Measurements from ENCODE around the gene KCMF1.

Gene KCMF1

GRCh38 chr2:85095094-85095493 lies 124.1 kb downstream of the KCMF1 start:
- Histone ChIP-seq H2BK5ac (ENCODE audit: low read depth, low read length, poor library complexity, severe bottlenecking) (no peak overlapping the region), H3K18ac (ENCODE audit: low read depth in 1 of 2, low read length in 2 of 2) (no peak overlapping the region), H3K14ac (ENCODE audit: low read length in 2 of 2) (no peak overlapping the region), H3K9ac (ENCODE audit: low read length) (no peak overlapping the region), H3K23ac (ENCODE audit: low read length in 2 of 2) (no peak overlapping the region), H2AFZ (ENCODE audit: low read depth, low read length) (no peak overlapping the region), H2BK120ac (ENCODE audit: low read depth, low read length) (no peak overlapping the region), H2BK15ac (ENCODE audit: low read depth, poor library complexity, severe bottlenecking) (no peak overlapping the region), H3K27me3 (ENCODE audit: control insufficient read depth in 1 of 2, insufficient read depth in 1 of 2, low read length in 2 of 2) (peaks cover 8 to 9% of the 10 kb centered on the region in 2 experiments), H4K8ac (ENCODE audit: low read length) (no peak overlapping the region), H2BK12ac (ENCODE audit: low read length in 2 of 2) (no peak overlapping the region), H3K9me3 (ENCODE audit: control insufficient read depth, low read length) (peaks cover 7% of the 10 kb centered on the region), H3K36me3 (ENCODE audit: control insufficient read depth in 1 of 2, insufficient read depth in 2 of 2, low read depth in 1 of 2, low read length in 2 of 2) (no peaks in the 10 kb centered on the region), H3K4me1 (ENCODE audit: control insufficient read depth, insufficient read depth, low read depth, low read length) (no peaks in the 10 kb centered on the region), H3K4me3 (ENCODE audit: insufficient read depth in 1 of 2, low read depth in 1 of 2, low read length in 2 of 2) (no peak overlapping the region), H2AK5ac (ENCODE audit: low read length, severe bottlenecking) (no peak overlapping the region), H3K4ac (ENCODE audit: low read depth in 1 of 2, low read length in 2 of 2) (no peak overlapping the region), H4K91ac (ENCODE audit: low read length) (no peak overlapping the region), H3K27ac (ENCODE audit: low read length, poor library complexity, severe bottlenecking) (no peak overlapping the region), H3K4me2 (ENCODE audit: low read length, poor library complexity, severe bottlenecking) (no peak overlapping the region), H3K79me1 (replicated peaks; ENCODE audit: low read length, poor library complexity, severe bottlenecking) (no peaks in the 10 kb centered on the region)
- 79% methylated on average over 2 of the region's 2 CpGs for WGBS
- DNase-seq: peak; percentile 37

GRCh38 chr2:85096616-85097015 lies 125.7 kb downstream of the KCMF1 start:
- Histone ChIP-seq H3K79me1 (replicated peaks; ENCODE audit: low read length, poor library complexity, severe bottlenecking) (no peaks in the 10 kb centered on the region), H2BK5ac (ENCODE audit: low read depth, low read length, poor library complexity, severe bottlenecking) (no peak overlapping the region), H3K4me3 (ENCODE audit: insufficient read depth in 1 of 2, low read depth in 1 of 2, low read length in 2 of 2) (no peak overlapping the region), H3K27ac (ENCODE audit: low read length, poor library complexity, severe bottlenecking) (no peak overlapping the region), H3K18ac (ENCODE audit: low read depth in 1 of 2, low read length in 2 of 2) (no peak overlapping the region), H4K91ac (ENCODE audit: low read length) (no peak overlapping the region), H2BK120ac (ENCODE audit: low read depth, low read length) (no peak overlapping the region), H3K9me3 (ENCODE audit: control insufficient read depth, low read length) (peaks cover 7% of the 10 kb centered on the region), H3K4ac (ENCODE audit: low read depth in 1 of 2, low read length in 2 of 2) (no peak overlapping the region), H3K4me1 (ENCODE audit: control insufficient read depth, insufficient read depth, low read depth, low read length) (no peaks in the 10 kb centered on the region), H2BK15ac (ENCODE audit: low read depth, poor library complexity, severe bottlenecking) (no peak overlapping the region), H3K4me2 (ENCODE audit: low read length, poor library complexity, severe bottlenecking) (no peak overlapping the region), H3K23ac (ENCODE audit: low read length in 2 of 2) (no peak overlapping the region), H2AFZ (ENCODE audit: low read depth, low read length) (no peak overlapping the region), H3K14ac (ENCODE audit: low read length in 2 of 2) (no peak overlapping the region), H2BK12ac (ENCODE audit: low read length in 2 of 2) (no peak overlapping the region), H4K8ac (ENCODE audit: low read length) (no peak overlapping the region), H3K27me3 (ENCODE audit: control insufficient read depth in 1 of 2, insufficient read depth in 1 of 2, low read length in 2 of 2) (no peaks in the 10 kb centered on the region), H2AK5ac (ENCODE audit: low read length, severe bottlenecking) (no peak overlapping the region), H3K9ac (ENCODE audit: low read length) (no peak overlapping the region), H3K36me3 (ENCODE audit: control insufficient read depth in 1 of 2, insufficient read depth in 2 of 2, low read depth in 1 of 2, low read length in 2 of 2) (no peaks in the 10 kb centered on the region)
- 90% methylated on average over 4 of the region's 6 CpGs for WGBS
- DNase-seq: no peak

- WGBS: no CpG with 5 or more reads among the region's 1 CpG
- Histone ChIP-seq H3K9ac (ENCODE audit: low read length) (no peak overlapping the region), H2BK12ac (ENCODE audit: low read length in 2 of 2) (no peak overlapping the region), H3K27ac (ENCODE audit: low read length, poor library complexity, severe bottlenecking) (no peak overlapping the region), H3K4me3 (ENCODE audit: insufficient read depth in 1 of 2, low read depth in 1 of 2, low read length in 2 of 2) (no peak overlapping the region), H2BK5ac (ENCODE audit: low read depth, low read length, poor library complexity, severe bottlenecking) (no peak overlapping the region), H3K9me3 (ENCODE audit: control insufficient read depth, low read length) (no peaks in the 10 kb centered on the region), H2BK120ac (ENCODE audit: low read depth, low read length) (no peak overlapping the region), H4K8ac (ENCODE audit: low read length) (no peak overlapping the region), H2AK5ac (ENCODE audit: low read length, severe bottlenecking) (no peak overlapping the region), H2BK15ac (ENCODE audit: low read depth, poor library complexity, severe bottlenecking) (no peak overlapping the region), H3K18ac (ENCODE audit: low read depth in 1 of 2, low read length in 2 of 2) (no peak overlapping the region), H3K4ac (ENCODE audit: low read depth in 1 of 2, low read length in 2 of 2) (no peak overlapping the region), H3K23ac (ENCODE audit: low read length in 2 of 2) (no peak overlapping the region), H3K4me1 (ENCODE audit: control insufficient read depth, insufficient read depth, low read depth, low read length) (no peaks in the 10 kb centered on the region), H2AFZ (ENCODE audit: low read depth, low read length) (no peak overlapping the region), H3K79me1 (replicated peaks; ENCODE audit: low read length, poor library complexity, severe bottlenecking) (no peaks in the 10 kb centered on the region), H3K27me3 (ENCODE audit: control insufficient read depth in 1 of 2, insufficient read depth in 1 of 2, low read length in 2 of 2) (no peaks in the 10 kb centered on the region), H3K14ac (ENCODE audit: low read length in 2 of 2) (no peak overlapping the region), H3K36me3 (ENCODE audit: control insufficient read depth in 1 of 2, insufficient read depth in 2 of 2, low read depth in 1 of 2, low read length in 2 of 2) (no peaks in the 10 kb centered on the region), H3K4me2 (ENCODE audit: low read length, poor library complexity, severe bottlenecking) (no peak overlapping the region), H4K91ac (ENCODE audit: low read length) (no peak overlapping the region)
- no peak for DNase-seq
Measured at GRCh38 chr2:85104228-85104627, 133.3 kb downstream of the KCMF1 start.

- Histone ChIP-seq H3K18ac (ENCODE audit: low read depth in 1 of 2, low read length in 2 of 2) (no peak overlapping the region), H2BK15ac (ENCODE audit: low read depth, poor library complexity, severe bottlenecking) (no peak overlapping the region), H3K9me3 (ENCODE audit: control insufficient read depth, low read length) (no peaks in the 10 kb centered on the region), H3K4me3 (ENCODE audit: insufficient read depth in 1 of 2, low read depth in 1 of 2, low read length in 2 of 2) (no peak overlapping the region), H3K23ac (ENCODE audit: low read length in 2 of 2) (no peak overlapping the region), H3K14ac (ENCODE audit: low read length in 2 of 2) (no peak overlapping the region), H2BK5ac (ENCODE audit: low read depth, low read length, poor library complexity, severe bottlenecking) (no peak overlapping the region), H3K27me3 (ENCODE audit: control insufficient read depth in 1 of 2, insufficient read depth in 1 of 2, low read length in 2 of 2) (peaks cover 0 to 4% of the 10 kb centered on the region in 2 experiments), H2AFZ (ENCODE audit: low read depth, low read length) (no peak overlapping the region), H3K79me1 (replicated peaks; ENCODE audit: low read length, poor library complexity, severe bottlenecking) (no peaks in the 10 kb centered on the region), H4K91ac (ENCODE audit: low read length) (no peak overlapping the region), H4K8ac (ENCODE audit: low read length) (no peak overlapping the region), H3K27ac (ENCODE audit: low read length, poor library complexity, severe bottlenecking) (no peak overlapping the region), H3K36me3 (ENCODE audit: control insufficient read depth in 1 of 2, insufficient read depth in 2 of 2, low read depth in 1 of 2, low read length in 2 of 2) (no peaks in the 10 kb centered on the region), H2AK5ac (ENCODE audit: low read length, severe bottlenecking) (no peak overlapping the region), H3K4me2 (ENCODE audit: low read length, poor library complexity, severe bottlenecking) (no peak overlapping the region), H3K4ac (ENCODE audit: low read depth in 1 of 2, low read length in 2 of 2) (no peak overlapping the region), H3K4me1 (ENCODE audit: control insufficient read depth, insufficient read depth, low read depth, low read length) (no peaks in the 10 kb centered on the region), H2BK120ac (ENCODE audit: low read depth, low read length) (no peak overlapping the region), H3K9ac (ENCODE audit: low read length) (no peak overlapping the region), H2BK12ac (ENCODE audit: low read length in 2 of 2) (no peak overlapping the region)
- WGBS: 82% methylated on average over 2 of the region's 8 CpGs
- DNase-seq: peak; percentile 48
Measured at GRCh38 chr2:85106489-85107180, 135.7 kb downstream of the KCMF1 start.

Measured in mesenchymal stem cell (in vitro differentiated cells and primary cell).